ENCODE results near the gene DSG2. TPM values are rescaled to one million over a fixed set of nuclear protein-coding genes. Genes with fewer than 3 reads are reported as not detected.
A peak's percentile ranks its signal among the peaks of the same experiment; 100 is the strongest.
"Not testable (repeated sequence)": the region's sequence is repeated elsewhere in the genome, so short reads cannot be mapped to it uniquely, and the experiment has no call there.

Gene DSG2
- total RNA-seq, 1 donor from 2014 or later, result 65.6 TPM

GRCh38 chr18:31505156-31505555, 7.2 kb downstream of the DSG2 start:
- peaks cover under 1% of the 10 kb centered on the region for H3K27me3 Mint-ChIP-seq (ENCODE audit: insufficient read depth, low read depth)
- peaks cover 99% of the 10 kb centered on the region for H3K79me2 ChIP-seq (ENCODE audit: low read depth)
- H3K4me1 ChIP-seq, result peaks cover 7% of the 10 kb centered on the region
- no peak for DNase-seq (ENCODE audit: low spot score)
- H3F3A ChIP-seq (ENCODE audit: low read depth), result no peaks in the 10 kb centered on the region
- H2AFZ ChIP-seq (replicated peaks), result no peak overlapping the region
- no peaks in the 10 kb centered on the region for H3K36me3 Mint-ChIP-seq
- H3K36me3 ChIP-seq, result no peaks in the 10 kb centered on the region
- peaks cover 2% of the 10 kb centered on the region for H3K9me3 Mint-ChIP-seq
- no peak overlapping the region for H3K9ac ChIP-seq
- H3K4me3 Mint-ChIP-seq, result no peak overlapping the region
- no peaks in the 10 kb centered on the region for H3K4me1 Mint-ChIP-seq
- TF ChIP-seq EZH2phosphoT487 (IDR thresholded peaks at IDR 0.05), result no peak
- TF ChIP-seq EZH2 (IDR thresholded peaks at IDR 0.05), result no peak
- no peak for TF ChIP-seq CTCF (IDR thresholded peaks at IDR 0.05)
- H3K27me3 ChIP-seq, result no peaks in the 10 kb centered on the region
- H3K4me2 ChIP-seq, result no peak overlapping the region
- no peak overlapping the region for H3K27ac Mint-ChIP-seq
- H4K20me1 ChIP-seq (ENCODE audit: low read depth), result peaks cover 4% of the 10 kb centered on the region
- no peak overlapping the region for H3K4me3 ChIP-seq
- H3K27ac ChIP-seq, result no peak overlapping the region
- H3K9me3 ChIP-seq (ENCODE audit: low read depth), result no peaks in the 10 kb centered on the region

- peaks cover 4% of the 10 kb centered on the region for H4K20me1 ChIP-seq (ENCODE audit: low read depth)
These were observed 8.2 kb downstream of the DSG2 start for GRCh38 chr18:31506024-31506742.

DNA sequence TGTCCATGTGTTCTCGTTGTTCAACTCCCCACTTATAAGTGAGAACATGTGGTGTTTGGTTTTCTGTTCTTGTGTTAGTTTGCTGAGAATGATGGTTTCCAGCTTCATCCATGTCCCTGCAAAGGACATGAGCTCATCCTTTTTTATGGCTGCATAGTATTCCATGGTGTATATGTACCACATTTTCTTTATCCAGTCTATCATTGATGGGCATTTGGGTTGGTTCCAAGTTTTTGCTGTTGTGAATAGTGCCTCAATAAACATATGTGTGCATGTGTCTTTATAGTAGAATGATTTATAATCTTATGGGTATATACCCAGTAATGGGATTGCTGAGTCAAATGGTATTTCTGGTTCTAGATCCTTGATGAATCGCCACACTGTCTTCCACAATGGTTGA, 9.1 kb downstream of the DSG2 start:
- H3K27me3 ChIP-seq; H2AFZ ChIP-seq (replicated peaks); H3K27me3 Mint-ChIP-seq (ENCODE audit: insufficient read depth, low read depth); H3K4me1 Mint-ChIP-seq; DNase-seq (ENCODE audit: low spot score); H3K9ac ChIP-seq; H3K4me3 ChIP-seq; H3K4me3 Mint-ChIP-seq; H3K9me3 ChIP-seq (ENCODE audit: low read depth); H3K27ac Mint-ChIP-seq; H3K4me2 ChIP-seq; H3K27ac ChIP-seq; H3K36me3 ChIP-seq; H3K4me1 ChIP-seq; H3K36me3 Mint-ChIP-seq; H3F3A ChIP-seq (ENCODE audit: low read depth); H3K9me3 Mint-ChIP-seq; H4K20me1 ChIP-seq (ENCODE audit: low read depth): not testable (repeated sequence)
- peaks cover 99% of the 10 kb centered on the region for H3K79me2 ChIP-seq (ENCODE audit: low read depth)

More at GRCh38 chr18:31506024-31506742, 8.2 kb downstream of the DSG2 start:
- no peaks in the 10 kb centered on the region for H3K27me3 Mint-ChIP-seq (ENCODE audit: insufficient read depth, low read depth)
- no peaks in the 10 kb centered on the region for H3K4me1 Mint-ChIP-seq
- peaks cover 2% of the 10 kb centered on the region for H3K9me3 Mint-ChIP-seq
- no peak for DNase-seq (ENCODE audit: low spot score)
- no peak overlapping the region for H3K27ac Mint-ChIP-seq
- Histone ChIP-seq H3K27ac (no peak overlapping the region), H3K27me3 (no peaks in the 10 kb centered on the region), H3K4me2 (no peak overlapping the region), H3K9ac (no peak overlapping the region), H3K4me3 (no peak overlapping the region), H3K36me3 (no peaks in the 10 kb centered on the region), H3F3A (ENCODE audit: low read depth) (no peaks in the 10 kb centered on the region), H2AFZ (replicated peaks) (no peak overlapping the region), H3K79me2 (ENCODE audit: low read depth) (peaks cover 99% of the 10 kb centered on the region), H3K9me3 (ENCODE audit: low read depth) (no peaks in the 10 kb centered on the region), H3K4me1 (no peaks in the 10 kb centered on the region)
- no peaks in the 10 kb centered on the region for H3K36me3 Mint-ChIP-seq
- H3K4me3 Mint-ChIP-seq, result no peak overlapping the region
- TF ChIP-seq CTCF (IDR thresholded peaks at IDR 0.05), result peak; percentile 35
- no peak for TF ChIP-seq EZH2phosphoT487 (IDR thresholded peaks at IDR 0.05)
- no peak for TF ChIP-seq EZH2 (IDR thresholded peaks at IDR 0.05)

- H3K4me3 Mint-ChIP-seq, result no peak overlapping the region
- no peak overlapping the region for H3K4me3 ChIP-seq
- H3K4me1 Mint-ChIP-seq, result no peaks in the 10 kb centered on the region
- H3K36me3 Mint-ChIP-seq, result no peaks in the 10 kb centered on the region
- H3K27ac Mint-ChIP-seq, result no peak overlapping the region
- H3K27ac ChIP-seq, result no peak overlapping the region
- no peaks in the 10 kb centered on the region for H3K4me1 ChIP-seq
- no peak overlapping the region for H3K9ac ChIP-seq
- no peak for DNase-seq (ENCODE audit: low spot score)
- no peaks in the 10 kb centered on the region for H3K36me3 ChIP-seq
- no peaks in the 10 kb centered on the region for H3K27me3 ChIP-seq
- H3F3A ChIP-seq (ENCODE audit: low read depth), result no peaks in the 10 kb centered on the region
- no peak overlapping the region for H2AFZ ChIP-seq (replicated peaks)
- H3K9me3 ChIP-seq (ENCODE audit: low read depth), result no peaks in the 10 kb centered on the region
- peaks cover 97% of the 10 kb centered on the region for H3K79me2 ChIP-seq (ENCODE audit: low read depth)
- TF ChIP-seq EZH2 (IDR thresholded peaks at IDR 0.05) (no peak), EZH2phosphoT487 (IDR thresholded peaks at IDR 0.05) (no peak), CTCF (IDR thresholded peaks at IDR 0.05) (no peak)
- peaks cover 11% of the 10 kb centered on the region for H4K20me1 ChIP-seq (ENCODE audit: low read depth)
- H3K4me2 ChIP-seq, result no peak overlapping the region
- no peaks in the 10 kb centered on the region for H3K27me3 Mint-ChIP-seq (ENCODE audit: insufficient read depth, low read depth)
- H3K9me3 Mint-ChIP-seq, result peaks cover 2% of the 10 kb centered on the region
These were observed 10.8 kb downstream of the DSG2 start for GRCh38 chr18:31508781-31509180.
